Upper lobe of right lung (tissue), 1 donor: Measurements from ENCODE around the gene MYO18A. TPM values are rescaled to one million over a fixed set of nuclear protein-coding genes. Genes with fewer than 3 reads are reported as not detected.

Experiments
- ATAC-seq: fragments of 200-7000 bp; cut with Tn5 transposase; one replicate; pipeline ENCODE4 v1.9.1; 2020; ENCODE audit warnings: mild to moderate bottlenecking, moderate library complexity
- DNase-seq: peaks from one replicate; pipeline ENCODE4 v3.0.0-alpha.2; 2020
- H3K27ac ChIP-seq: fragments of 200-600 bp; one replicate; pipeline ENCODE4 v1.8.0; 2022
- H3K27me3 ChIP-seq: fragments of 200-600 bp; one replicate; pipeline ENCODE4 v1.8.0; 2022; ENCODE audit warnings: mild to moderate bottlenecking
- H3K36me3 ChIP-seq: fragments of 200-600 bp; one replicate; pipeline ENCODE4 v1.8.0; 2022
- H3K4me1 ChIP-seq: fragments of 200-600 bp; one replicate; pipeline ENCODE4 v1.8.0; 2022
- H3K4me3 ChIP-seq: fragments of 200-600 bp; one replicate; pipeline ENCODE4 v1.8.0; 2022; ENCODE audit warnings: mild to moderate bottlenecking
- H3K9me3 ChIP-seq: fragments of 200-600 bp; one replicate; pipeline ENCODE4 v1.8.0; 2022
- intact Hi-C: fragments of 100-400 bp; cut with DNase I; formaldehyde crosslinking; loops from one replicate; pipeline ENCODE4 v1.11.0; 2022
- total RNA-seq: library from RNA; stranded (reverse); fragmentation: NEBNext Ultra II Directional; extraction: Animal tissue kit (Norgen Biotek cat#: 25700); gene quantifications from one replicate; pipeline ENCODE4 v1.2.1, GENCODE V29; 2021
- TF ChIP-seq, protein P1 (sequence below): fragments of 200-600 bp; IDR thresholded peaks from one replicate; pipeline ENCODE4 v1.8.0; 2022; ENCODE audit warnings: antibody characterized with exemption
- donor health status: DM: no; HTN: yes; CAD: no; lungs with severe emphysema.

MYO18A gene
- total RNA-seq, 1 donor from 2014 or later: 51.0 TPM

DNA sequence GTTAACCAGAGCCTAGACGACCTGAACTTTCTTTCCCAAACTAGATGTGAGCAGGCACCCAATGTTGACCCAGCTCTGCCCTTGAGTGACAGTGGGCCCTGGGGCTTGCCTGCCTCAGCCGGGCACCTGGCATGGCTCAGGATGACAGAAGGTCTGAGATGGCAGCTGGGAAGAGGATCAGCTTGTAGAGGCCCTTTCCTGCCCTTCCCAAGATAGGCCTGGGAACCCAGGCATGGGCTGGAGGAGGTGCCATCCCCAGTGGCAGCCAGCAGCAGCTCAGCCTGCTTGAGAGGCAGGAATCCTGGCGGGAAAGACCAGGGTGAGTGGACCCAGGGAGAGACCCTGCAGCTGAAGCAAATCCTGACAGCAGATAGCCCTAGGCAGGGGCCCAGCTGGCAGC, 78.2 kb downstream of the MYO18A start:
- TF ChIP-seq, protein P1, sequence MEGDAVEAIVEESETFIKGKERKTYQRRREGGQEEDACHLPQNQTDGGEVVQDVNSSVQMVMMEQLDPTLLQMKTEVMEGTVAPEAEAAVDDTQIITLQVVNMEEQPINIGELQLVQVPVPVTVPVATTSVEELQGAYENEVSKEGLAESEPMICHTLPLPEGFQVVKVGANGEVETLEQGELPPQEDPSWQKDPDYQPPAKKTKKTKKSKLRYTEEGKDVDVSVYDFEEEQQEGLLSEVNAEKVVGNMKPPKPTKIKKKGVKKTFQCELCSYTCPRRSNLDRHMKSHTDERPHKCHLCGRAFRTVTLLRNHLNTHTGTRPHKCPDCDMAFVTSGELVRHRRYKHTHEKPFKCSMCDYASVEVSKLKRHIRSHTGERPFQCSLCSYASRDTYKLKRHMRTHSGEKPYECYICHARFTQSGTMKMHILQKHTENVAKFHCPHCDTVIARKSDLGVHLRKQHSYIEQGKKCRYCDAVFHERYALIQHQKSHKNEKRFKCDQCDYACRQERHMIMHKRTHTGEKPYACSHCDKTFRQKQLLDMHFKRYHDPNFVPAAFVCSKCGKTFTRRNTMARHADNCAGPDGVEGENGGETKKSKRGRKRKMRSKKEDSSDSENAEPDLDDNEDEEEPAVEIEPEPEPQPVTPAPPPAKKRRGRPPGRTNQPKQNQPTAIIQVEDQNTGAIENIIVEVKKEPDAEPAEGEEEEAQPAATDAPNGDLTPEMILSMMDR: no peak

DNA sequence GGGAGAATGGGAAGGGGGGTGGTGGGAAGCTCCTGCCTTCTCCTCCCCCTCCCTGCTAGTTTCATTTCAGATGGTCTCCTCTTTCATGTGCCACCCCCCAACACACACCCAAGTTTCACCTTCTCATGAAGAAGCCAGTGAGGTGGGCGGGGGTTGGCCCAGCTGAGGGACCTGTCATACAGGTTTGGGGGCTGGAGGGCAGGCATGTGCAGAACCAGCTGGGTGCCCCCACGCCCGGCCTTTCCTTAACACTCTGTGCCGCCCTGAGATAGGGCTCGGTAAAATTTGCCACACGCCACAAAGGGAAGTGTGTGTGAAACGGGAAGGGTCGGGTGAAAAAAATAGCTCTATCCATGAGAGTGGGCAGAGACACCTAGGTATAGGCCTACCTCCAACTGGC, 79.9 kb downstream of the MYO18A start:
- Histone ChIP-seq H3K4me3 (no peak overlapping the region), H3K27ac (no peak overlapping the region), H3K27me3 (no peaks in the 10 kb centered on the region), H3K36me3 (peaks cover 78% of the 10 kb centered on the region), H3K9me3 (no peaks in the 10 kb centered on the region), H3K4me1 (no peaks in the 10 kb centered on the region)
- ATAC-seq (no peak), DNase-seq (no peak)
- intact Hi-C loops: no loop called here
- TF ChIP-seq, protein P1: no peak

More for the DNA sequence above, 78.2 kb downstream of the MYO18A start:
- no peak for ATAC-seq
- peaks cover 78% of the 10 kb centered on the region for H3K36me3 ChIP-seq
- no peaks in the 10 kb centered on the region for H3K27me3 ChIP-seq
- no peak overlapping the region for H3K4me3 ChIP-seq
- DNase-seq: no peak
- no peak overlapping the region for H3K27ac ChIP-seq
- H3K4me1 ChIP-seq: peaks cover under 1% of the 10 kb centered on the region
- intact Hi-C loops: no loop called here
- H3K9me3 ChIP-seq: no peaks in the 10 kb centered on the region

DNA sequence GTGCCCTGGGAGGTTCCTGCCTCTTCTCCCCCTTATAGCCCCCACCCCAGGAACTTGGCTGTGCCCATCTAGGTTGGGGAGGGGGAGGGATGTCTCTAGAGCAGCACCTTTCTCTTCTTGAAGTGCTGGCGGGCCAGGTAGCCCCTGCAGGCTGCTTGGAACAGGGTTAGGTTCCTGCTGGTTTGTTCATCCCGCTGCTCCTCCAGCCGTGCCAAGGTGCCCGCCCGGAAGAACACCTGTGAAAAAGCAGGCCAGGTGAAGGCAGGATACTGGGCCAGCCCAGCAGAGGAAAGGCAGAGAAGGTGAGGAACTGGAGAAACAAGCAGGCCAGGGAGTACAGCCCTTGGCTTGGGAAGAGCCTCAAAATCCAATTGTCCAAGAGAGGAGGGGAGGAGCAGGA, 80.7 kb downstream of the MYO18A start:
- Histone ChIP-seq H3K4me3 (no peak overlapping the region), H3K27ac (no peak overlapping the region), H3K9me3 (no peaks in the 10 kb centered on the region), H3K36me3 (peaks cover 81% of the 10 kb centered on the region), H3K27me3 (no peaks in the 10 kb centered on the region), H3K4me1 (no peaks in the 10 kb centered on the region)
- intact Hi-C loops: no loop called here
- TF ChIP-seq, protein P1: no peak
- DNase-seq (no peak), ATAC-seq (no peak)

DNA sequence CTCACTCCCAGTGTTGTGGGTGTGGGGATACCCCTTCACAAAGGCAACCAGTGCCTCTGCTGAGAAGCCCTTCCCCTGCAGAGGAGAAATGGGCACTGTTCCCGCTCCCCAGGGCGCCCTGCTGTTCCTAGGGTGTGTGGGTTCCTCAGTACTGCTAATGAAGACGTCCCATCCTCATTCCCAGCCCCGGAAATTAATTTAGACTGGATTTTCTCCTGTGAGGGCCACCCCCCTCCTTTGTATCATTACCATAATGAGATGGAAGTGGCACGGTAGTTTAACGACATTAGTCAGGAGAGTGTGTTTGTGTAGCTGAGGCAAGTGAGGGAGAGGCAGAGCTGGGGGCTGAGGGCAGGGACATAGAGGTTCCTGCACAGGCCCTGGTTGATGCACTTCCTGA, 84.1 kb downstream of the MYO18A start:
- no peak for DNase-seq
- Histone ChIP-seq H3K4me1 (no peaks in the 10 kb centered on the region), H3K4me3 (no peak overlapping the region), H3K9me3 (no peaks in the 10 kb centered on the region), H3K27me3 (no peaks in the 10 kb centered on the region), H3K27ac (no peak overlapping the region), H3K36me3 (peaks cover 86% of the 10 kb centered on the region)
- intact Hi-C loops: no loop called here
- TF ChIP-seq, protein P1: no peak
- ATAC-seq: no peak

DNA sequence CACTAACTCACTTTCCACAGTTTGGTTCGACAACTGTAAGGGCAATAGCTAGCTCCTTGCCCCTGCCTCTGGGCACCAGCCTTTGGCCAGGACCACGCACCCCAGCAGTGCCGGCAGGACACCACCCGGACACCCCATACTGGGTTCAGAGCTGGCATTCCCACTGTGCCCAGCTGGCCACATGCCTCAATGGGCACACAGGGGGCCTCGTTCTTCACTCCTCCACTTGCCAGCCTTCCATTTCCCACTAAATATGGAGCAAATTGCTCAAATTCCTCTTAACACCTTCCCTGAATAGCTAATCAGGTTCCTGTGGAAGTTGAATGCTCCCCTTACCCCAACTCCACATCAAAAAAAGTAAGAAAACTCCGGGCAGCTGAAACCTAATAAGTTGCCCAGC, 84.8 kb downstream of the MYO18A start:
- H3K4me1 ChIP-seq: no peaks in the 10 kb centered on the region
- H3K27ac ChIP-seq: no peak overlapping the region
- H3K4me3 ChIP-seq: no peak overlapping the region
- no peak for ATAC-seq
- intact Hi-C loops: no loop called here
- TF ChIP-seq, protein P1: no peak
- H3K27me3 ChIP-seq: no peaks in the 10 kb centered on the region
- H3K36me3 ChIP-seq: peaks cover 90% of the 10 kb centered on the region
- H3K9me3 ChIP-seq: no peaks in the 10 kb centered on the region
- no peak for DNase-seq

DNA sequence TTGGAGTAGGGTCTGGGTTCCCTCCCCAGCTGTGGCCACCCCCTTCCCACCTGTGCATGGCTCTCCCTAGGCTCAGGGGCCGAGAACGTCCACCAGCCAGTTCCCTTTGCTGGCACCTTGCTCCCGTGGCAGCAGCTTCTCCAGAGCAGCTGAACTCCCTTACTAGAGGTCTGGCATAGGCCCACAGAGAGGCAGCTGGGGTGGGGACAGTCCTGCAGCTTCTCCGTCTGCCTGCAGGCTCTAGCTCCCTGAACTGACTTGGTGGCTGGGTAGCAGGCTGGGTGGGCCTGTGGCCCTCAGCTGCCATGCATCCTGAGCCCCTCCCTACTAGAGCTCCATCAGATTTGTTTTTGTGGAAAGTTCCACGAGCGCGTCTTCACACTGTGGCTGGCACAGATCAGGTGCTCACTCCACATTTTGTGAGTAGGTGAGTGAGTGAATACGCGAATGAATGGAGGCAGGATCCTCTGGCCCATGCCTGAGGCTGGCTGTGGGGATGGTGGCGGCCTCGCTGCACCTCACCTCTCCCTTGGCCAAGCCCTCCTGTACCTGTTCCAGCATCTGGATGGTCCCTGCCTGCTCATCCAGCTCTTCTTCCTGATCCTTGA, 86.0 kb downstream of the MYO18A start:
- no peak overlapping the region for H3K27ac ChIP-seq
- no peak for ATAC-seq

More for the DNA sequence above, 86.0 kb downstream of the MYO18A start:
- Histone ChIP-seq H3K27me3 (no peaks in the 10 kb centered on the region), H3K9me3 (no peaks in the 10 kb centered on the region), H3K4me3 (no peak overlapping the region), H3K36me3 (peaks cover 99% of the 10 kb centered on the region), H3K4me1 (no peaks in the 10 kb centered on the region)
- TF ChIP-seq, protein P1: no peak
- DNase-seq: no peak
- intact Hi-C loops: no loop called here
